ENCODE results near the gene DOK3. TPM values are rescaled to one million over a fixed set of nuclear protein-coding genes. Genes with fewer than 3 reads are reported as not detected.

The DOK3 gene
- total RNA-seq, 6 experiments from 2014 or later = 1.1 to 2.6 (median 1.3) TPM

GRCh38 chr5:177474846-177475562 lies 34.6 kb downstream of the DOK3 start:
- H3K4me3 Mint-ChIP-seq = peak overlapping the region; percentile 60; the same call in 1 of the 2 replicates
- peaks cover 9% of the 10 kb centered on the region; the same call in 1 of the 2 replicates for H3K9me3 Mint-ChIP-seq
- peaks cover 78% of the 10 kb centered on the region for H3K4me1 Mint-ChIP-seq (ENCODE audit: low read depth)
- H3K36me3 Mint-ChIP-seq (ENCODE audit: low read depth) = peaks cover 12% of the 10 kb centered on the region
- DNase-seq = no peak
- peak overlapping the region; percentile 42 for H3K27ac Mint-ChIP-seq
- no peak for TF ChIP-seq CTCF (IDR thresholded peaks at IDR 0.05)
- H3K27me3 Mint-ChIP-seq (ENCODE audit: insufficient read depth) = peaks cover 64% of the 10 kb centered on the region

- Mint-ChIP-seq H3K4me1 (ENCODE audit: low read depth) (peaks cover 78% of the 10 kb centered on the region), H3K27me3 (ENCODE audit: insufficient read depth) (peaks cover 55% of the 10 kb centered on the region), H3K4me3 (peak overlapping the region; percentile 60), H3K27ac (peak overlapping the region; percentile 78), H3K36me3 (ENCODE audit: low read depth) (peaks cover 5% of the 10 kb centered on the region; the same call in 1 of the 2 replicates), H3K9me3 (peaks cover 4% of the 10 kb centered on the region; the same call in 1 of the 2 replicates)
- no peak for DNase-seq
- no peak for TF ChIP-seq CTCF (IDR thresholded peaks at IDR 0.05)
Observed at GRCh38 chr5:177474002-177474476, 35.6 kb downstream of the DOK3 start.

- Mint-ChIP-seq H3K36me3 (ENCODE audit: low read depth) (peaks cover 10% of the 10 kb centered on the region; the same call in 1 of the 2 replicates), H3K4me1 (ENCODE audit: low read depth) (peaks cover 78% of the 10 kb centered on the region), H3K4me3 (peak within 1 kb of the TSS; percentile 92), H3K27me3 (ENCODE audit: insufficient read depth) (peaks cover 51% of the 10 kb centered on the region), H3K27ac (peak within 1 kb of the TSS; percentile 78), H3K9me3 (peaks cover 4% of the 10 kb centered on the region; the same call in 1 of the 2 replicates)
- TF ChIP-seq CTCF (IDR thresholded peaks at IDR 0.05) = no peak
- DNase-seq = no peak
Observed at GRCh38 chr5:177473443-177474001, 36.1 kb downstream of the DOK3 start, which contains the start of gene DBN1. TSS of gene DBN1 (minus strand) at chr5:177473634. CDS start at chr5:177473521, 113 bp downstream.

GRCh38 chr5:177472460-177473442 lies 36.9 kb downstream of the DOK3 start:
- no peak for TF ChIP-seq CTCF (IDR thresholded peaks at IDR 0.05)
- Mint-ChIP-seq H3K27me3 (ENCODE audit: insufficient read depth) (peaks cover 43% of the 10 kb centered on the region), H3K4me3 (peak overlapping the region; percentile 92), H3K27ac (peak overlapping the region; percentile 97), H3K9me3 (peaks cover 3% of the 10 kb centered on the region; the same call in 1 of the 2 replicates), H3K36me3 (ENCODE audit: low read depth) (peaks cover 14% of the 10 kb centered on the region), H3K4me1 (ENCODE audit: low read depth) (peaks cover 75% of the 10 kb centered on the region)
- DNase-seq = no peak

Data from HFFc6 (cell line).